CD14-positive monocyte (primary cell): ENCODE data around the gene MKLN1. TPM values are rescaled to one million over a fixed set of nuclear protein-coding genes. Genes with fewer than 3 reads are reported as not detected.

Experiments used
- DNase-seq, 3 donors: peaks; one replicate each; pipeline ENCODE4 v3.0.0-alpha.2; 2011 to 2022
- H2AFZ ChIP-seq: 2 replicates; pipeline ENCODE4 v1.6.0; 2012; ENCODE audit warnings: mild to moderate bottlenecking, low read depth, low read length, inconsistent platforms; ENCODE audit not compliant: insufficient read depth, poor library complexity, severe bottlenecking
- H3K27ac ChIP-seq, 2 donors: 1 replicate in 1 of 2; 2 replicates in 1 of 2; pipeline ENCODE4 v1.5.1; 2012 to 2013; ENCODE audit warnings: low read length in 2 of 2, control low read depth in 1 of 2, inconsistent platforms in 1 of 2, low read depth in 1 of 2, mild to moderate bottlenecking in 1 of 2
- H3K27me3 ChIP-seq, 2 donors: one replicate each; pipeline versions ENCODE4 v1.6.0 to v1.6.1; 2011 to 2013; ENCODE audit warnings: low read length in 2 of 2; ENCODE audit not compliant: control insufficient read depth in 2 of 2, insufficient read depth in 2 of 2
- H3K36me3 ChIP-seq, 2 donors: replicated peaks in 1 of 2; 1 replicate in 1 of 2; 2 replicates in 1 of 2; pipeline versions ENCODE4 v1.5.1 to v1.6.1; 2012 to 2013; ENCODE audit warnings: low read length in 2 of 2, control low read depth in 1 of 2, inconsistent platforms in 1 of 2, mild to moderate bottlenecking in 1 of 2; ENCODE audit not compliant: insufficient read depth in 2 of 2, control insufficient read depth in 1 of 2
- H3K4me1 ChIP-seq, 2 donors: 1 replicate in 1 of 2; 2 replicates in 1 of 2; pipeline versions ENCODE4 v1.5.1 to v1.6.1; 2012 to 2013; ENCODE audit warnings: low read length in 2 of 2, control low read depth in 1 of 2, inconsistent platforms in 1 of 2, mild to moderate bottlenecking in 1 of 2, moderate library complexity in 1 of 2; ENCODE audit not compliant: insufficient read depth in 2 of 2, control insufficient read depth in 1 of 2
- H3K4me2 ChIP-seq: replicated peaks from 2 replicates; pipeline ENCODE3; 2012; ENCODE audit warnings: low read length, moderate library complexity, mild to moderate bottlenecking; ENCODE audit not compliant: poor library complexity, severe bottlenecking; ENCODE audit errors: extremely low read depth
- H3K4me3 ChIP-seq, 3 experiments: fragments of 200-600 bp in 1 of 3; sonication (generic) in 1 of 3; replicated peaks in 1 of 3; 1 replicate in 2 of 3; 2 replicates in 1 of 3; pipeline ENCODE4 v1.5.1; 2011 to 2013; ENCODE audit warnings: low read length in 3 of 3, mild to moderate bottlenecking in 3 of 3, control low read depth in 2 of 3, low read depth in 2 of 3, inconsistent platforms in 1 of 3, moderate library complexity in 1 of 3
- H3K79me2 ChIP-seq: 2 replicates; pipeline ENCODE4 v1.6.0; 2012; ENCODE audit warnings: mild to moderate bottlenecking, control low read depth, inconsistent platforms, low read length, moderate library complexity; ENCODE audit not compliant: insufficient read depth
- H3K9ac ChIP-seq: 2 replicates; pipeline ENCODE4 v1.6.0; 2017; ENCODE audit warnings: low read length, mild to moderate bottlenecking; ENCODE audit not compliant: insufficient read depth, poor library complexity, severe bottlenecking
- H3K9me3 ChIP-seq, 2 donors: replicated peaks in 1 of 2; 1 replicate in 1 of 2; 2 replicates in 1 of 2; pipeline versions ENCODE4 v1.5.1 to v1.6.1; 2012 to 2013; ENCODE audit warnings: low read length in 2 of 2, control low read depth in 1 of 2; ENCODE audit not compliant: control insufficient read depth in 1 of 2, insufficient read depth in 1 of 2
- H4K20me1 ChIP-seq: 2 replicates; pipeline ENCODE4 v1.6.0; 2012; ENCODE audit warnings: mild to moderate bottlenecking, low read length, control low read depth, moderate library complexity; ENCODE audit not compliant: insufficient read depth
- H3K27ac Mint-ChIP-seq, 7 donors: one replicate each; pipeline ENCODE4 v1.8.0; 2020; ENCODE audit warnings: mild to moderate bottlenecking in 7 of 7, mixed read lengths in 7 of 7, moderate library complexity in 6 of 7, inconsistent platforms in 2 of 7
- H3K27me3 Mint-ChIP-seq, 3 donors: one replicate each; pipeline ENCODE4 v1.8.0; 2021 to 2022; ENCODE audit warnings: low read depth in 3 of 3, mild to moderate bottlenecking in 3 of 3, mixed read lengths in 3 of 3, moderate library complexity in 3 of 3, inconsistent platforms in 1 of 3
- H3K36me3 Mint-ChIP-seq, 2 donors: one replicate each; pipeline ENCODE4 v1.8.0; 2020; ENCODE audit warnings: mixed read lengths in 2 of 2, inconsistent platforms in 1 of 2, mild to moderate bottlenecking in 1 of 2
- H3K4me1 Mint-ChIP-seq: one replicate; pipeline ENCODE4 v1.8.0; 2020; ENCODE audit warnings: mild to moderate bottlenecking, mixed read lengths
- H3K4me3 Mint-ChIP-seq, 2 donors: one replicate each; pipeline ENCODE4 v1.8.0; 2020; ENCODE audit warnings: mild to moderate bottlenecking in 2 of 2, mixed read lengths in 2 of 2, moderate library complexity in 1 of 2
- H3K9me3 Mint-ChIP-seq, 7 donors: one replicate each; pipeline ENCODE4 v1.8.0; 2020 to 2022; ENCODE audit warnings: mixed read lengths in 7 of 7, mild to moderate bottlenecking in 6 of 7, moderate library complexity in 6 of 7, inconsistent platforms in 2 of 7
- WGBS: methylation state at CpG from one replicate; pipeline ENCODE4 v1.1.5; 2013; ENCODE audit warnings: missing lambda C conversion rate; ENCODE audit not compliant: insufficient coverage; 5-methylcytosine and 5-hydroxymethylcytosine counted together
- intact Hi-C, 2 donors: fragments of 100-400 bp; cut with micrococcal nuclease; formaldehyde crosslinking; loops; one replicate each; pipeline versions ENCODE4 v1.15.0 to v1.15.1; 2023
- polyA plus RNA-seq, 3 donors: library from polyadenylated mRNA; depleted of rRNA in 1 of 3; unstranded in 2 of 3; stranded (reverse) in 1 of 3; fragments of 300-500 nt in 2 of 3; fragments of >200 nt in 1 of 3; fragmentation: Illumina TruSeq in 2 of 3; gene quantifications; 1 replicate in 2 of 3; 2 replicates in 1 of 3; pipeline ENCODE4 v1.2.3, GENCODE V29; 2012 to 2021
- TF ChIP-seq, protein P1 (sequence below): fragments of 200-600 bp; IDR thresholded peaks from one replicate; pipeline ENCODE4 v1.8.0; 2022; ENCODE audit warnings: antibody characterized with exemption, mild to moderate bottlenecking

Gene MKLN1
- polyA plus RNA-seq, 3 donors: 12.2 to 18.5 (median 17.2) TPM

DNA sequence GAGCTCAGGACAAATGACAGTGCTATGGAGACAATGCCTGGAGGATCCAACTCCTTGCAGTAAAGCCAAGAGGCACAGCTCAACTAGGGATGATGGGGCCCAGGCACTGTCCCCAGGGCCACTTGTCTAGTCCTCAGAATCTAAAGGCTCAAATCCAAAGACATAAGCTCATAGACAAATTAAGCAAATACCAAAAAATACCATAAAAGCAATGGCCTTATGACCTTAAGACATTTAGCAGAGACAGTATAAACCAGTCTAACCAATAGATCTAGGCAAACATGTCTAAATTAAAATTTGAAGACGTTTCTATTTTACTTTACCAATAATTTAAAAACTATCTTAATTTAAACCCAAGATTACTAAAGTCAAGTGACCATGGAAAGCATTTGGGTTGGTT lies 14.8 kb upstream of the MKLN1 start:
- Histone ChIP-seq H3K9ac (no peak overlapping the region), H3K4me1 (no peaks in the 10 kb centered on the region), H3K4me3 (no peak overlapping the region), H3K9me3 (peaks cover 18 to 39% of the 10 kb centered on the region in 2 donors), H4K20me1 (no peaks in the 10 kb centered on the region), H3K27ac (no peak overlapping the region), H3K79me2 (no peaks in the 10 kb centered on the region), H3K4me2 (no peak overlapping the region), H2AFZ (no peak overlapping the region), H3K36me3 (no peaks in the 10 kb centered on the region), H3K27me3 (no peaks in the 10 kb centered on the region)
- no peak overlapping the region for H3K27ac Mint-ChIP-seq
- peaks cover 0 to 3% (median 0%) of the 10 kb centered on the region in 3 donors for H3K27me3 Mint-ChIP-seq
- peaks cover 15 to 47% (median 38%) of the 10 kb centered on the region in 7 donors for H3K9me3 Mint-ChIP-seq
- H3K4me1 Mint-ChIP-seq: peaks cover under 1% of the 10 kb centered on the region
- TF ChIP-seq, protein P1, sequence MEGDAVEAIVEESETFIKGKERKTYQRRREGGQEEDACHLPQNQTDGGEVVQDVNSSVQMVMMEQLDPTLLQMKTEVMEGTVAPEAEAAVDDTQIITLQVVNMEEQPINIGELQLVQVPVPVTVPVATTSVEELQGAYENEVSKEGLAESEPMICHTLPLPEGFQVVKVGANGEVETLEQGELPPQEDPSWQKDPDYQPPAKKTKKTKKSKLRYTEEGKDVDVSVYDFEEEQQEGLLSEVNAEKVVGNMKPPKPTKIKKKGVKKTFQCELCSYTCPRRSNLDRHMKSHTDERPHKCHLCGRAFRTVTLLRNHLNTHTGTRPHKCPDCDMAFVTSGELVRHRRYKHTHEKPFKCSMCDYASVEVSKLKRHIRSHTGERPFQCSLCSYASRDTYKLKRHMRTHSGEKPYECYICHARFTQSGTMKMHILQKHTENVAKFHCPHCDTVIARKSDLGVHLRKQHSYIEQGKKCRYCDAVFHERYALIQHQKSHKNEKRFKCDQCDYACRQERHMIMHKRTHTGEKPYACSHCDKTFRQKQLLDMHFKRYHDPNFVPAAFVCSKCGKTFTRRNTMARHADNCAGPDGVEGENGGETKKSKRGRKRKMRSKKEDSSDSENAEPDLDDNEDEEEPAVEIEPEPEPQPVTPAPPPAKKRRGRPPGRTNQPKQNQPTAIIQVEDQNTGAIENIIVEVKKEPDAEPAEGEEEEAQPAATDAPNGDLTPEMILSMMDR: no peak
- DNase-seq: no peak
- H3K36me3 Mint-ChIP-seq: peaks cover 0 to 4% of the 10 kb centered on the region in 2 donors
- no CpG with 5 or more reads among the region's 1 CpG for WGBS
- intact Hi-C loops: no loop called here
- H3K4me3 Mint-ChIP-seq: no peak overlapping the region

DNA sequence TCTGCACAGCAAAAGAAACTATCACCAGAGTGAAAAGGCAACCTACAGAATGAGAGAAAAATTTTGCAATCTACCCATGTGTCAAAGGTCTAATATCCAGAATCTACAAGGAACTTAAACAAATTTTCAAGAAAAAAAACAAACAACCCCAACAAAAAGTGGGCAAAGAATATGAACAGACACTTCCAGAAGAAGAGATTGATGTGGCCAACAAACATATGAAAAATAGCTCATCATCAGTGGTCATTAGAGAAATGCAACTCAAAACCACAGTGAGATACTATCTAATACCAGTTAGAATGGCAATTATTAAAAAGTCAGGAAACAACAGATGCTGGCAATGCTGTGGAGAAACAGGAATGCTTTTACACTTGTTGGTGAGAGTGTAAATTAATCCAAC lies 7.1 kb upstream of the MKLN1 start:
- Histone ChIP-seq H3K4me1 (peaks cover 7 to 13% of the 10 kb centered on the region in 2 donors), H3K79me2 (no peaks in the 10 kb centered on the region), H3K9me3 (no peaks in the 10 kb centered on the region), H3K27ac (no peak overlapping the region), H3K36me3 (no peaks in the 10 kb centered on the region), H2AFZ (no peak overlapping the region), H4K20me1 (no peaks in the 10 kb centered on the region), H3K9ac (no peak overlapping the region), H3K27me3 (no peaks in the 10 kb centered on the region), H3K4me2 (no peak overlapping the region), H3K4me3 (no peak overlapping the region)
- H3K4me3 Mint-ChIP-seq: no peak overlapping the region
- H3K27ac Mint-ChIP-seq: no peak overlapping the region
- H3K36me3 Mint-ChIP-seq: peaks cover 0 to 6% of the 10 kb centered on the region in 2 donors
- intact Hi-C loops: no loop called here
- TF ChIP-seq, protein P1: no peak
- peaks cover 0 to 2% (median 0%) of the 10 kb centered on the region in 3 donors for H3K27me3 Mint-ChIP-seq
- peaks cover 17% of the 10 kb centered on the region for H3K4me1 Mint-ChIP-seq
- no peak for DNase-seq
- H3K9me3 Mint-ChIP-seq: peaks cover 4 to 24% (median 16%) of the 10 kb centered on the region in 7 donors
